ENCODE data around the gene GPC6.

GRCh38 chr13:93355094-93355493, 128.5 kb downstream of the GPC6 start:
- no peak for TF ChIP-seq CTCF (IDR thresholded peaks at IDR 0.05; ENCODE audit: low read length)
- no peak for TF ChIP-seq EZH2 (IDR thresholded peaks at IDR 0.05; ENCODE audit: borderline replicate concordance, low read length)

Measured in OCI-LY1 (cell line).